Hypothalamus (tissue), 51 donors: Measurements from ENCODE around the gene PTGR3.

ENCODE experiments used
- DNase-seq, 51 donors: peaks; one replicate each; lab custom pipeline; 2025; lab: John Stamatoyannopoulos, UW

PTGR3 gene

DNA sequence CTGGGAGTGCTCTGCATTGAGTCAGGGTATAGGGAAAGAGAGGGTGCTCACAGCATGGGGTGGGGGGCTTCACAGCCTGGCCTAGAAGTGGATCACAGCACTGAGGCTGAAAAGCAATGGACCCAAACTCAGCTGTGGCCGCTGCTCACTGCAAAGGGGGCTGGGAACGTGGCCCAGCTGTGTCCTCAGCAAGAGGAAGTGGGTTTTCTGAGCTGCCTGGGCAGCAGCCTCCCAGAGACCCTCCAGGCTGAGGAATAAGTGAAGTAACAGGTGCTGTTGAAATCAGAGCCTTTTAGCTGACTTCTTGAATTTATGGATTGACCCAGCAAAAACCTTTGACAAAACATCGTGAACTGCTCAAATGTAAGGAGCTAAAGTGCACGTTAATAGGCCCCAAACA is 35.2 kb downstream of the PTGR3 start:
- no peak for DNase-seq

- no peak for DNase-seq
Measured at GRCh38 chr18:75173125-75173432, 35.9 kb downstream of the PTGR3 start.

DNA sequence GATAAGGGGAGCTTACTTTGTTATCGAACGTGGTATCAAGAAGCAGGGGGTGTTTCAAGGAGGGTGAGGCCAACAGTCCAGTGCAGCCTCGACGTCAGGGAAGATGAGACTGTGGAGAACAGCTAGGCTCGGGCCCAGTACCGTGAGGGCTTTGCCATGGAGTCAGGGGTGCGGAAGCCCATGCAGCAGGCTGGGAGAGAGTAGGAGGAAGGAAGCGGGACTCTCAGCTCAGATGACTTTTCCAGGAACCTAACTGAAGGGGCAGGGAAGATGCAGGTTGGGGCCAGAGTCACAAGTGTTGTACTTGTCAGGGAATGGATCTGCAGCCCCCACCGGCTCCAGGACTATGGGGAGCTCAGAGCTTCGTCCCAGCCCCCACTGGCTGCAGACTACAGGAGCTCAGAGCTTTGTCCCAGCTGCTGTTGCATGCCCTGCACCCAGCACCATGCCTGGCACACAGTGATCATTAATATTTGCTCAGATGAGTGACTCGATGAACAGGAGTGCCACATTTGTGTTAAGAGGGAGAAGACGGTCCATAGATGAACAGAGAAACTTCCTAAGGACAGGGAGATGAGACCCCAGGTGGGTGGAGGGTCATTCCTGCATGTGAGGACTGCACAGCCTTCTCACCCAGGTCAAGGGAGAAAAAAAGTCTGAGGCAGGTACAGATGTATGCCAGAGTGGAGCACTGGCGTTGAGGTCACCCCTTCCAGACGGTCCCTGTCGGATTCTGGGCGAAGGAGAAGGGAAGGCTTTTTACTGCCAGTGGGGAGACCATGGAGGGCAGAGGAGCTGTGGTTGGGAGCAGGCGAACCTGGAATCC is 36.4 kb downstream of the PTGR3 start:
- DNase-seq = no peak

DNA sequence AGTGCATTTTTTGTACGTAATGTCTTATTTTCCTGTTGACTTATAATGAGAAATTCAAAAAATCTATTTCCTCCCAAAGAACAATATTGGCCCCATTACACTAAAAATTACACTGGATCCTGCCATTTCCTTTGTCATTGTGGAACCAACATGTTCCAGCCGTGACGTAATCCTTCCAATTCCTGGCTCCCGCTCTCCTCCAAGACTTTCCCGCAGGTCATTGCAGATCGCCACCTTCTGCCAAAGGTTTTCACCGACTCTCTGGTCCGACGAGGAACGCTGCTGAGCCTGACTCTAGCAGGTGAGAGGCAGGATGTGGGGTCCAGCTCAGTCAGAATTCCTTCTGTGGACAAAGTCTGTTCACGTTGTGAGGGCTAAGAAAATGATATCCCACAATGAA is 38.0 kb downstream of the PTGR3 start:
- DNase-seq = no peak

DNA sequence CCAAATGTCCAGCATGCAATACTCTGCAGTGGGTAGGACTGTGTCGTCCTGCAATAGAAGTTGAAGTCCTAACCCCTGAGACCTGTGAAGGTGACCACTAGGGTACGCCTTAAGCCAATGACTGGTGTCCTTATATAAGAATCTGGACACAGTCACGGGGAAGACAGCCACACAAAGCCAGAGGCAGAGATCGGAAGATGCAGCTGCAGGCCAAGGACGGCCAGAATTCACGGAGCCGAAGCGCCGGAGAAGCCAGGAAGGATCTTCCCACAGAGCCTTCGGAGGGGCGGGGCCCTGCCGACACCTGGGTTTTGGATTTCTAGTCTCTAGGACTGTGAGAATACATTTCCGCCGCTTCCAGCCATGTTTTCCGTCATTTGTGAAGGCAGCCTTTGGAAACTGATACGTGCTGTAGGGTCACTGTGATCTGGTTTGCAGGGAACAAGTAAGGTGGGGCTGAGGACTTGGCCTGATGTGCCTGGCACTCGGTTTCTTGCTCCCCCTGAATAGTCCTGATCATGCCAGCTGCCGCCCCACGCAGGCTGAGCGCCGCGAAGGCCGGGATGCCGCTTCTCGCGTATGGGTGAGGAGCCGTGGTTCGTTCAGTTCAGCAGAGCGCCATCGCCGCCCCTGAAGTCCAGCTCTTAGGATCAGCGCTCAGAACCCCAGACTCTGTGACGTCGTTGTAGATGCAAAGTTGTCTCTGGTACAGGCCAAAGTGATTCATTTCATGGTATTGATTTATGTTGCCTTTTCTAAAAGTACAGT is 38.7 kb downstream of the PTGR3 start:
- DNase-seq = no peak

GRCh38 chr18:75169411-75169810 is 39.5 kb downstream of the PTGR3 start:
- DNase-seq = no peak

DNA sequence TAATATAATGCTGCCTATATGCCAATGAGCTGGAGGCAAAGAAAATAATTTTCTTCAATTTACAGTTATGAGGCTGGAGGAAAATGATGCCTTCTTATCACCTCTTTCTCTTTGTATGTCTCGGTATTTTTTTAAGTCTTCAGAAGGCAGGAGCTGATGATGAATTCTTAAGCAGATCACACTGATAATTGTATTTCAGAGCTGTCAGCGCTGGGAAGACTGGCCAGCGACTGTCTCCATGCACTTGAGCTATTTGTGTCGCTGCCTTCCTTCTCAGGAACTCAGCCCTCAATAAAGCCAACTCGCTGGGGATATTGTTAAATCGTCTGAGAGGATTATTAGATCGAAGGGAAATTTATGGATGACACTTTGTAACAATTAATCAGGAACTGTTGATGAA is 40.3 kb downstream of the PTGR3 start:
- DNase-seq = no peak

GRCh38 chr18:75167759-75168618 is 41.0 kb downstream of the PTGR3 start:
- DNase-seq = peak in 17 of 51 donors; percentile 5 to 44 (median 23)

DNA sequence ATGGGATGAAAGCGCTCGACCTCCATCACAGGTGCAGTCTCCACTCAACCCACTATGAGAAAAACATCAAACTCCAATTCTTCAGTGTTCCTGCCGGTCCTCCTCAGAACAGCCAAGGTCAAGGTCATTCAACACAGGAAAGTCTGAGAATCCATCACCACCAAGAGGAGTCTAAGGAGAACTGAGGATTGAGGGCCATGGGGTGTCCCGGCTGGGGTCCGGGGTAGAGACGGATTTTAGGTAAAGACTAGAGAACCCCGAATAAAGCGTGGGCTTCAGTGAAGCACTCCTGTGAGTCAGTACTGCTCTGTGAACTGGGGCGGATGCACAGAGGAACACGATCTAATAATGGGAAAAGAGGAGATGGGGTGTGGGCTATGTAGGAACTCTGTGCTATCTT is 41.8 kb downstream of the PTGR3 start:
- no peak for DNase-seq

- DNase-seq = no peak
Measured at GRCh38 chr18:75165926-75166325, 43.0 kb downstream of the PTGR3 start.

GRCh38 chr18:75164479-75164878 is 44.5 kb downstream of the PTGR3 start:
- no peak for DNase-seq

GRCh38 chr18:75163736-75164135 is 45.2 kb downstream of the PTGR3 start:
- DNase-seq = no peak

DNA sequence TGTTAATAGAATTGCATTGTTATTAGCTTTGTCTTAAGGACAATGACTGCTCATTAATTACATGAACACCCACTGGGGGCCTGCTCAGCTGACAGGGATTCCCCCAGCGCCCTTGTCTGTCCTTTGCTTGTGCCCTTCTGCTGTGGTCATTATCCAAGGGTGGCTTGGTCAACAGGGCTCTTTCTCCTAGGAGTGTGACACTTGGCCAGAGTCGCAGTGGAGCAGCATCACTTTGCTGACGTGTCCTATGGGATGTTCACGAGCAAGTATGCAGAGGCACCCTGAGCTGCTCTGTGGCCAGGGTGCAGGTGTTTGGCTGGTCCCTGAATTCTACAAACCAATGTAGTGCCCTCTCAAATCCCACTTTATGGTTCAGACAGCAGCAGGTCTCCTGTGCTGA is 46.0 kb downstream of the PTGR3 start:
- DNase-seq = no peak

GRCh38 chr18:75162467-75162866 is 46.5 kb downstream of the PTGR3 start:
- DNase-seq = no peak

DNA sequence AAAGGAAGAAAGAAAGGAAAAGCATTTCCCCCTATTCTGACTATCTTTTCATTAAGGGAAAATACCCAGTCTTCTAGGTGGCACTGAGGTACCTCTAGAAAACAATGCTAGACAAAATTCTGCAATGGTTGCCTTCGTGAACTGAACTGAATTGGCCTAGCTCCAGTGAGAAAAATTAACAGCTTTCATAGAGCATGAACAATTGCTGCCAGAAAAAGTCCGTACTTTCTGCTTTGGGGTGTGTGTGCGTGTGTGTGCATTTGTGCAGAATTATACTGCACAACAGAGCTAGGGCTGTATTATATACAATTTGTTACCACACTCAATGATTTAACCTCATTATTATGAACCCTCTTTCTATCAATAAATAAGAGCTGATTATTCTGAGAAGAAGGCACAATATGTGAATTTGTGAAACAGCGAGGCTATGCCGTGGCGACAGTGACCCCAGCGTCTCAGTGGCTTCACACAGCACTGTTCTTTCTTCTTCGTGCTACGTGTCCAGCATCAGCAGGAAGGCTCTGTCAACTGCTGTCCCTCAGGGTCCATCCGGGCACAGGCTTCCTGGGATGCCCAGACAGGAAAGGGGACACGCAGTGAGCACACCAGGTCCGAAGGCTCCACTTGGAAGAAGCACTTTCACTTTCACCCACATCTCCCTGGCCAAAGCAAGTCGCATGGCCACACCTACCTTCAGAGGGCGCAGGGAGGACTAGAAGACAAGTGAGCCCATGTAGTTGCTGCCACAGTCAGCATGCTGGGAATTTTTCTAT is 47.5 kb downstream of the PTGR3 start:
- DNase-seq = peak in 9 of 51 donors; percentile 12 to 31 (median 22)

DNA sequence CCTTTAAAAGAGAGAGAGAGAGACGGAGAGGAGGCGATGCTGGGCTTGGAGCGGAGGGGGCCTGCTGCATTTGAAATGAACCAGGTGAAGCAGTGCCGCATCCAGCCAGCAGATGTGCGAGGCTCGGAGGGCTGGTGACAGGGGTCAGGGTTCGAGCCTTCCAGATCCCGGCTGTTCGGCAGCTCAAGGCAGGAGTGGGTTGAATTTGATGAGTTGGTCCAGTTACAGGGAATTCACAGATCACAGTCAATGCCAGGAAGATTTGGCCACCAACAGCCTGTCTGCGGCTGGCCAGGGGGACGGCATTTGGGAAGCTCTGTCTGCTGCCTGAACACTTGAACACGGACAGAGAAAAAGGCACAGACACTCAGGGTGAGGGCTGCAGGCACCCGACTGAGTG is 48.6 kb downstream of the PTGR3 start:
- DNase-seq = peak in 8 of 51 donors; percentile 11 to 55 (median 24)

- DNase-seq = no peak
Measured at GRCh38 chr18:75159646-75160356, 49.1 kb downstream of the PTGR3 start.

DNA sequence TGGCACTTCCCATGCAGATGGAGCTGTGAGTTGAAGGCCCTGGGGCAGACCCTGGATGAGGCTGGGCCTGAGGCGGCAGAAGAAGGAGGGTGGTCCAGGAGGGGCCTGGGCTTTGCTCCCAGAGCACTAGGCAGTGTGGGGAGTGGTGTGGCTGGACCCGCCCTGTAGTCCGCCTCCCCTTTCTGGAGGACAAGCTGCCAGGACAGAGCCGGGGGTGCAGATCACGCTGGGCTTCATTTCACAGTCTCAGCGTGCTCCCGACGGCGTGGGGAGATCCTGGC is 49.8 kb downstream of the PTGR3 start:
- no peak for DNase-seq
